Adrenal gland (tissue), 5 donors: ENCODE results near the gene CACNA1H.

ENCODE experiments used
- CTCF ChIP-seq, 6 experiments: fragments of 450-650 bp in 4 of 6; fragments of 200-600 bp in 2 of 6; sonication (generic) in 1 of 6; IDR thresholded peaks; 1 replicate in 5 of 6; 2 replicates in 1 of 6; pipeline versions ENCODE4 v1.5.1 to v1.8.0; 2016 to 2021; ENCODE audit warnings: antibody characterized with exemption in 6 of 6, mild to moderate bottlenecking in 2 of 6, moderate library complexity in 1 of 6
- POLR2A ChIP-seq, 2 donors: fragments of 450-650 bp; IDR thresholded peaks; one replicate each; pipeline ENCODE4 v1.6.1; 2017; ENCODE audit warnings: antibody characterized with exemption in 2 of 2, mild to moderate bottlenecking in 2 of 2, moderate library complexity in 1 of 2
- donor health status: DM: no; HTN: no; CAD: no.

- no peak for TF ChIP-seq POLR2A (IDR thresholded peaks at IDR 0.05)
- no peak for TF ChIP-seq CTCF (IDR thresholded peaks at IDR 0.05)
Measured at GRCh38 chr16:1108299-1109252, 44.3 kb upstream of the CACNA1H start.
